GM19455 (cell line): Measurements from ENCODE around the gene MANBA.
"Not testable (repeated sequence)": the region's sequence is repeated elsewhere in the genome, so short reads cannot be mapped to it uniquely, and the experiment has no call there.

ENCODE experiments used
- ATAC-seq: cut with Tn5 transposase; IDR thresholded peaks from one replicate; pipeline ENCODE4 v1.9.1; 2021; ENCODE audit not compliant: unreplicated experiment

The MANBA gene

DNA sequence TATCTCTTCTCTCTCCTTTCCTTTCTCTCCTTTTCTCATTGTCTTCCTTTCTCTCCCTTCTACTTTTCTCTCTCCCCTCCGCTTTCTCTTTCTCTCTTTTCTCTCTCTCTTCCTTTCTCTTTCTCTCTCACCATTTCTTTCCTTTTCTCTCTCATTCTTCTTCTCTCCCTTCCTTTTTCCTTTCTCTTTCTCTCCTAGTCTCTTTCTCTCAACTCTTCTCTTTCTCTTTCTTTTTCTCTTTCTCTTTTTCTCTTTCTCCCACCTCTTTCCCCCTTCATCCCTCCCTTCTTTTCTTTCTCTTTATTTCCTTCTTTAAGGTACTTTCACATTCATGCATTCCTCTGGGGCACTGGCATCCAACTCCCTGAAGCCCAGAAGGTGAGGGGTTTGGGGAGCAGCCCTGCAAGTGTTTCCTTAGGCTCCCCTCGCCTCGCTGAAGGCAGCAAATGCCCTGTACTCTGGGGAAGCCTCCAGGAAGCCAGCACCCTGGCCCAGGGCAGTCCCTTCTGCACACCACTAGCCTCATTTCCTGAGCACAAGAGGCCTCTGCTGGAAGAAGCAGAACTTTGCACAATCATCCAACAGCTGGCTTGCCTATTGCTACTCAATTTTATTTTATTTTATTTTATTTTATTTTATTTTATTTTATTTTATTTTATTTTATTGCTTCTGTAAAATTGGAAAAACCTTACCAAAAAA, 135.4 kb downstream of the MANBA start:
- ATAC-seq = peak; percentile 90

- ATAC-seq = no peak
Measured at GRCh38 chr4:102624505-102624904, 136.3 kb downstream of the MANBA start.

DNA sequence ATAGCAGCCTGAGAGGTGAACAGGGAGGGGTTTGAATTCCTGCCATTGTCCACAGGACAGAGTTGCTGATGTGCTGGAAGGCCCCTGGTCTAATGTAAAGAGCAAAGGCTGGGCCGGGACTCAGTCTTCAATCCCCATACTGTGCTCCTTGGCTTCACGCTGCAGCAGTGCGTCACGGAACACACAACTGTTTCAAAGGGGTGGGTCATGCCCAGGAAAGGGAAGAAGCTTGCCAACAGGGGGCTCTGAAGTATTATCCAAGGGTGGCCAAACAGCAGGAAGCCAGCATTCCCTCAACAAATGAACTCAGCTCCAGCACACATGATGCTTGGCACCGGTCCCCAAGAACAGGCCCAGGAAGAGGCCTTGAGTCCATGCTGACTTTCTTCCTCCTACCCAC, 137.1 kb downstream of the MANBA start:
- no peak for ATAC-seq

- peak; percentile 54 for ATAC-seq
Measured at GRCh38 chr4:102620697-102621497, 139.9 kb downstream of the MANBA start.

DNA sequence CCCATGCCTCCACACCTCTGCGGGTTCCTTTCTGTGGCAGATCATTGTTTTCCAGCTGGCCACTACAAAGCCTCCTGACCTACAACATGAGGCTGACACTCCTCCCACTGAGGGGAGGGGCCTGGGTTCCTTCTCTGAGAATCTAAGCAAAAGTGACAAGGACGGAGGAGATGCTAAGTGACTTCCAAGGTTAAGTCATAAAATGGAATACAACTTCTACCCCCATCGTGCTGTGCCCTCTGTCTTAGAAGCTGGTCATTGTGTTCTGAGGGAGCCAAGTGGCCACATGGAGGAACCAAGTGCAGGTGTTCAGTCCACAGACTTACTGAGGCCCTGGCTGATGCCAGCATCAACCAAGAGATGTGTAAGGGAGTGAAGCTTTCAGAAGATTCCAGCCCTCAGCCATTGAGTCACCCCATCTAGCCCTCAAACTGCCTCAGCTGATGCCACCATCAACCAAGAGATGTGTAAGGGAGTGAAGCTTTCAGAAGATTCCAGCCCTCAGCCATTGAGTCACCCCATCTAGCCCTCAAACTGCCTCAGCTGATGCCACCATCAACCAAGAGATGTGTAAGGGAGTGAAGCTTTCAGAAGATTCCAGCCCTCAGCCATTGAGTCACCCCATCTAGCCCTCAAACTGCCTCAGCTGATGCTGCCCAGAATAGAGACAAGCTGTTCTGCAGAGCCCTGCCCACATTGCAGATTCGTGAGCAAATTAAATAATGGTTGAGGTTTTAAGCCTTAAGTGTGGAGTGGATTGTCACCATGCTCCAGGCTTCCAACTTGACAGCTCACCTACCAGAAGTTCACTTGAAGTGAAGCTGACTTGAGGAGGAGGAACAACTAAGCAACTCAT, 140.8 kb downstream of the MANBA start:
- ATAC-seq = peak; percentile 6

- ATAC-seq = not testable (repeated sequence)
Measured at GRCh38 chr4:102619021-102619420, 141.7 kb downstream of the MANBA start.

DNA sequence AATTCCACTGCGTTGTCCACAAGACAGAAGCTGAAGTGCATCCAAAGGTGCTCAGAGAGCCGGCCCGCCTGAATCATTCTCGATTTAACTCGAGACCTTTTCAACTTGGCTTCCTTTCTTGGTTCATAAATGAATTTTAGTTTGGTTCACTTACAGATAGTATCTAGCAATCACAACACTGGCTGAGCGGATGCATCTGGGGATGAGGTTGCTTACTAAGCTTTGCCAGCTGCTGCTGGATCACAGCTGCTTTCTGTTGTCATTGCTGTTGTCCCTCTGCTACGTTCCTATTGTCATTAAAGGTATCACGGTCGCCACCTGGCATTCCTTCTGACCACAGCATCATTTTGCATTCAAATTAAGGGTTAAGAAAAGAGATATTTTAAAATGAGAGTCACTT, 144.1 kb downstream of the MANBA start:
- no peak for ATAC-seq

- no peak for ATAC-seq
Measured at GRCh38 chr4:102614801-102615200, 146.0 kb downstream of the MANBA start.

GRCh38 chr4:102612824-102613366, 147.9 kb downstream of the MANBA start:
- no peak for ATAC-seq

- ATAC-seq = no peak
Measured at GRCh38 chr4:102612210-102612609, 148.6 kb downstream of the MANBA start.

GRCh38 chr4:102610476-102610875, 150.3 kb downstream of the MANBA start:
- ATAC-seq = no peak

DNA sequence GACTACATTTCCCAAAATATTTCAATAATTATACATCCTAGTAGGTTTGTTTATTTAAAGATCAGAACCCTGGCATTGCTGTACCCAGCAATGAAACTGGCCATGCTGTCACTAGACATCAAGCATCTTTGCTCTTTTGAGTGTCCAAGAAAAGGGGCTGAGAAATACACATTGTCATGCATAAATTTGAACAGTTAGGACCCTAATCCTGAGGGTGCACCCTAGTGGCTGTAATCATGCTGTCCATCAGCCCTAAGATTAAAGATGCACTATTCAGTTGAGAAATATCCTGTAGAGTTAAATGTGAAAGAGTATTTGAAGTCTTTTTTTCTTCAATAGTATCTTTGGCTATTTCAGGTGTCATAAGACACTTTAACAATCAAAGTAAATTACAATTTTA, 150.8 kb downstream of the MANBA start:
- ATAC-seq = no peak

GRCh38 chr4:102608190-102608589, 152.6 kb downstream of the MANBA start:
- ATAC-seq = no peak

GRCh38 chr4:102606846-102607450, 153.8 kb downstream of the MANBA start:
- no peak for ATAC-seq

DNA sequence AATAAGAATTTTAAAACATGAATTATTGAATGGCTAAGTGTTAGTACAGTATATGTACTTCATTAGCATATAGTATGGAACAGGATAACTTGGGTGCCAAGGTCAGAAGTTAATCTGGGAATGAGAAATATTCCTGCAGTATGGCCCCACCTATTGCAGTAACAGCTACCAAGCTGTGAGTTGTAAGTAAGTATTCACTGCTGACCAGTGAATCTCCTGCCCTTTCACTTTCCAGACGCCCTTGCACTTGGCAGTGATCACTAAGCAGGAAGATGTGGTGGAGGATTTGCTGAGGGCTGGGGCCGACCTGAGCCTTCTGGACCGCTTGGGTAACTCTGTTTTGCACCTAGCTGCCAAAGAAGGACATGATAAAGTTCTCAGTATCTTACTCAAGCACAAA, 154.5 kb downstream of the MANBA start:
- no peak for ATAC-seq

DNA sequence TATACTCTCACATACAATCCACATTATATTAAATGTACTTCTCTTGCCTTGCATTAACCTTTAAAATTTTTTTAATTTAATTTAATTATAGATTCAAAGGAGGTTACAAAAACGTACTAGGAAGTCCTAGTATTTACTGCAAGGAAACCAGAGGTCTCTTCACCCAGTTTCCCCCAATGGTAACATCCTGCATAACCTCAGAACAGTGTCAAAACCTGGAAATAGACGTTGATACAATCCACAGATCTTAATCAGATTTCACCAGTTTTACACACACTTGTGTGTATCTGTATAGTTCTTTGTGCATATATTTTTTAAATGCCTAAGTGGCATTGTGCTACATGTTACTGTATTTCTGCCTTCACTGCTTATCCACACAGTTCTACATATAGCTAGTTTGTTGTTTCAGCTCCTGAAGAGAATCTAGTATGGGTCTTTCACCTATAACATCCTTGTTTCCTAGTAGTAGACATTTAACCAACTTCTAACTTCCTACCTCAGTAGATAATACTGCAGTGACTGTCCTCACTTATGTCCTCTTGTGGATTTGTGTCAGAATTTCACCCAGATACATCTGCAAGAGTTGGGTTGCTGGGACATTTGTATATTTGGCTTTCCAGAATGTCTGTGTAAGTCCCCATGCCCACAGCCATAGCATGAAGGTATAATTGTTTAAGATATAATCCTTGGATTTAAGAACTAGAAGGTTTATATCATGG, 156.4 kb downstream of the MANBA start:
- no peak for ATAC-seq

DNA sequence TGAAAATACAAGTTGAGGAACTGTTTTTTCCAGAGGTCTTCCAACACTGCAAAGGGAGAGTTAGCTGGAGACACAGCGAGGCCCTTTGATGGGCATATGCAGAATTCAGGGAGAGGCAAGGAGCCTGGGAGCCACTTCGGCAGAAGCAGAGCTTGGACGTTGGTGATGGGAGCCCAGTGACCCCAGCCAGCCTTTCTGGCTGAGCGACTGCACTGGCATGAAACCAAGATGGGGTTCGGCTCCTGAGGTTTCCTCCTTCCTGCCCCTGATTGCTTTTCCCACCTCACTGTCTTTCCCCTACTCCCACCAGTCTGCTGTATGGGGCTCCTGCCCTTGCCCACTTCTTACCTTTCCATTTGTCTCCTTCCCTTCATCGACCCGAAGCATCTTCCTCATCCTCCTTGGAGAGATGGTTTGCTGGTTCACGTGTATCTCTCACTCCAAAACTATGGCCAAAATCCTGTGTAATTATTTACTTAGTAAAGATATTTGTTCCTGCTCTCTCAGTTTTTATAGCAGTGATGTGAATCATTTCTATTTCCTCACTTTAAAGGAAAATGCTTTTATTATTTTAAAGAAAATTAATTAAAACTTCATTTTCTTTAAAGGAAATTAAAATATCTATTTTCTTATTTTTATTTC, 159.1 kb downstream of the MANBA start:
- ATAC-seq = no peak

GRCh38 chr4:102600689-102601088, 160.1 kb downstream of the MANBA start:
- no peak for ATAC-seq

- no peak for ATAC-seq
Measured at GRCh38 chr4:102599886-102600285, 160.9 kb downstream of the MANBA start.

DNA sequence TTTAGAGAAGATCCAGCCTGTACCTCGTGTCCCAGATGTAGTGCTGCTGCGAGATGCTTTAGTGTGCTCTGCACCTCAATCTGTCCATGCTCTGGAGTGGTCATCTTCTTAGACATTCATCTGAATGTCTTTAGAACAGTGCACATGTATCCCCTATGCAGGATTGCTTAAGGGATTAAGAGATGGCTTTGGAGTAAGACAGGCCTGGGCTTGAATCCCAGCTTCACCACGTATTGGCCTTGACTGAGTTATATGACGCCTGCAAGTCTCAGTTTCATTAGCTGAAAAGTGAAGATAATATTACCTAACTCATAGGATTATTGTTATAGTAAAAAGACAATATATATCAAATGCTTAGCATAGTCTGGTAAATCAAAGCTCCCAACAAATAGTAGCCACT, 161.3 kb downstream of the MANBA start:
- ATAC-seq = no peak
